Lung (tissue), 12 donors: ENCODE results near the gene DDX51. TPM values are rescaled to one million over a fixed set of nuclear protein-coding genes. Genes with fewer than 3 reads are reported as not detected.

Source experiments
- ATAC-seq: fragments of 200-7000 bp; cut with Tn5 transposase; one replicate; pipeline ENCODE4 v1.9.1; 2020; ENCODE audit warnings: moderate number of reproducible peaks; ENCODE audit not compliant: insufficient read depth, low FRiP score
- DNase-seq, 3 donors: peaks; one replicate each; pipeline ENCODE4 v3.0.0-alpha.2; 2013 to 2017
- H3K27ac ChIP-seq, 2 donors: one replicate each; pipeline ENCODE4 v1.5.1; 2013; ENCODE audit warnings: mild to moderate bottlenecking in 2 of 2, moderate library complexity in 2 of 2, control low read depth in 1 of 2, inconsistent platforms in 1 of 2, low read depth in 1 of 2, low read length in 1 of 2
- H3K27me3 ChIP-seq, 3 donors: one replicate each; pipeline ENCODE4 v1.5.1; 2013; ENCODE audit warnings: low read length in 2 of 3; ENCODE audit not compliant: control insufficient read depth in 3 of 3, insufficient read depth in 3 of 3
- H3K36me3 ChIP-seq, 4 donors: one replicate each; pipeline ENCODE4 v1.5.1; 2013; ENCODE audit warnings: low read length in 4 of 4, mild to moderate bottlenecking in 1 of 4, moderate library complexity in 1 of 4; ENCODE audit not compliant: control insufficient read depth in 4 of 4, insufficient read depth in 4 of 4
- H3K4me1 ChIP-seq, 5 donors: one replicate each; pipeline ENCODE4 v1.5.1; 2013; ENCODE audit warnings: low read length in 5 of 5, mild to moderate bottlenecking in 2 of 5, moderate library complexity in 1 of 5; ENCODE audit not compliant: control insufficient read depth in 5 of 5, insufficient read depth in 5 of 5
- H3K4me3 ChIP-seq: one replicate; pipeline ENCODE4 v1.5.1; 2013; ENCODE audit warnings: mild to moderate bottlenecking, control low read depth, moderate library complexity
- H3K9ac ChIP-seq, 2 donors: one replicate each; pipeline ENCODE4 v1.5.1; 2013; ENCODE audit warnings: low read length in 2 of 2, control low read depth in 1 of 2; ENCODE audit not compliant: insufficient read depth in 1 of 2
- H3K9me3 ChIP-seq, 4 donors: one replicate each; pipeline ENCODE4 v1.5.1; 2013; ENCODE audit warnings: low read length in 3 of 4, mild to moderate bottlenecking in 1 of 4, moderate library complexity in 1 of 4; ENCODE audit not compliant: control insufficient read depth in 4 of 4, insufficient read depth in 3 of 4
- CTCF ChIP-seq: IDR thresholded peaks from 2 replicates; pipeline ENCODE4 v1.5.1; 2012; ENCODE audit warnings: mild to moderate bottlenecking; ENCODE audit errors: control extremely low read depth, extremely low read depth
- WGBS, 2 donors: extraction: QIAGEN DNeasy Blood & Tissue Kit; methylation state at CpG; one replicate each; pipeline ENCODE4 v1.1.7; 2013; 5-methylcytosine and 5-hydroxymethylcytosine counted together
- polyA plus RNA-seq, 2 donors: library from polyadenylated mRNA; stranded (reverse); fragments of 200-250 nt; gene quantifications; one replicate each; pipeline ENCODE4 v1.2.1, GENCODE V29; 2013
- total RNA-seq, 2 donors: library from RNA; depleted of rRNA in 1 of 2; stranded (reverse); fragments of >200 nt in 1 of 2; gene quantifications; one replicate each; pipeline ENCODE4 v1.2.1, GENCODE V29; 2014 to 2021
- donor health status: control.
- donor health status: control.
- donor health status: Bipolar disorder and iron deficiency.
- donor health status: healthy.
- donor health status: DM: yes; HTN: yes; CAD: no.

The DDX51 gene
- total and polyA plus RNA-seq, 4 donors: 15.0 to 25.9 (median 17.2) TPM

- Histone ChIP-seq H3K4me1 (no peaks in the 10 kb centered on the region), H3K9ac (no peak overlapping the region), H3K27me3 (no peaks in the 10 kb centered on the region), H3K36me3 (peaks cover 0 to 10% (median 0%) of the 10 kb centered on the region in 4 donors), H3K4me3 (no peak overlapping the region), H3K9me3 (no peaks in the 10 kb centered on the region), H3K27ac (no peak overlapping the region)
- no peak for TF ChIP-seq CTCF
- DNase-seq (no peak), ATAC-seq (peak; percentile 42)
- 64 to 67% methylated on average over 27 of the region's 27 CpGs for WGBS, 2 donors
Observed at GRCh38 chr12:132133952-132134652, 10.0 kb downstream of the DDX51 start.

- H3K9ac ChIP-seq: no peak overlapping the region
- DNase-seq: no peak
- H3K4me1 ChIP-seq: no peaks in the 10 kb centered on the region
- H3K27me3 ChIP-seq: no peaks in the 10 kb centered on the region
- TF ChIP-seq CTCF: no peak
- no peak overlapping the region for H3K4me3 ChIP-seq
- no peak for ATAC-seq
- peaks cover 0 to 4% (median 0%) of the 10 kb centered on the region in 4 donors for H3K9me3 ChIP-seq
- 87 to 90% methylated on average over 34 to 39 of the region's 39 CpGs for WGBS, 2 donors
- no peak overlapping the region for H3K27ac ChIP-seq
- peaks cover 3 to 5% (median 3%) of the 10 kb centered on the region in 4 donors for H3K36me3 ChIP-seq
Observed at GRCh38 chr12:132132609-132133430, 11.3 kb downstream of the DDX51 start.

GRCh38 chr12:132131952-132132351 lies 12.2 kb downstream of the DDX51 start:
- no peak for DNase-seq
- ATAC-seq: no peak

More at GRCh38 chr12:132131952-132132351, 12.2 kb downstream of the DDX51 start:
- Histone ChIP-seq H3K4me3 (no peak overlapping the region), H3K9ac (no peak overlapping the region), H3K36me3 (peaks cover 2 to 8% (median 5%) of the 10 kb centered on the region in 4 donors), H3K9me3 (peaks cover 0 to 5% (median 0%) of the 10 kb centered on the region in 4 donors), H3K27ac (no peak overlapping the region), H3K27me3 (no peaks in the 10 kb centered on the region), H3K4me1 (no peaks in the 10 kb centered on the region)
- WGBS, 2 donors: 97% methylated on average over 14 of the region's 14 CpGs
- no peak for TF ChIP-seq CTCF
